HepG2 (cell line): Measurements from ENCODE around the gene UTP3. TPM values are rescaled to one million over a fixed set of nuclear protein-coding genes. Genes with fewer than 3 reads are reported as not detected.

Experiments used
- AHDC1 ChIP-seq: sonication (generic); formaldehyde crosslinking; IDR thresholded peaks from 2 replicates; pipeline ENCODE4 v1.5.1; 2020; ENCODE audit warnings: mild to moderate bottlenecking, missing genetic modification reagents, borderline replicate concordance
- HMGA1 ChIP-seq: sonication (generic); formaldehyde crosslinking; conservative IDR thresholded peaks from 2 replicates; pipeline ENCODE4 v1.4.0; 2020; ENCODE audit warnings: missing genetic modification reagents
- MXD4 ChIP-seq: IDR thresholded peaks from 2 replicates; pipeline ENCODE4 v1.6.1; 2016; ENCODE audit warnings: mild to moderate bottlenecking, missing biosample characterization, missing genetic modification reagents
- SKIL ChIP-seq: sonication (generic); formaldehyde crosslinking; IDR thresholded peaks from 2 replicates; pipeline ENCODE4 v1.8.0; 2022; ENCODE audit warnings: missing genetic modification reagents, mild to moderate bottlenecking, moderate library complexity, borderline replicate concordance
- SOX6 ChIP-seq, 2 experiments: fragments of 450-650 bp in 1 of 2; sonication (generic) in 1 of 2; formaldehyde crosslinking in 1 of 2; IDR thresholded peaks; 2 replicates each; pipeline versions ENCODE4 v1.4.0 to v1.6.1; 2017 to 2020; ENCODE audit warnings: antibody characterized with exemption in 1 of 2, mild to moderate bottlenecking in 1 of 2, missing genetic modification reagents in 1 of 2
- SP140L ChIP-seq: sonication (generic); formaldehyde crosslinking; IDR thresholded peaks from 2 replicates; pipeline ENCODE4 v1.4.0; 2020; ENCODE audit warnings: missing genetic modification reagents, borderline replicate concordance
- SRSF4 ChIP-seq: fragments of 200-400 bp; formaldehyde crosslinking; IDR thresholded peaks from one replicate; pipeline ENCODE4 v1.6.1; 2018; ENCODE audit warnings: mild to moderate bottlenecking, low read depth, low read length, moderate library complexity; ENCODE audit not compliant: poor library complexity, severe bottlenecking
- SRY ChIP-seq: sonication (generic); formaldehyde crosslinking; IDR thresholded peaks from 2 replicates; pipeline ENCODE4 v1.8.0; 2022; ENCODE audit warnings: mild to moderate bottlenecking, missing genetic modification reagents
- ZBTB2 ChIP-seq: sonication (generic); formaldehyde crosslinking; IDR thresholded peaks from 2 replicates; pipeline ENCODE4 v1.8.0; 2022; ENCODE audit warnings: low read depth, missing genetic modification reagents
- ZNF12 ChIP-seq: sonication (generic); formaldehyde crosslinking; IDR thresholded peaks from 2 replicates; pipeline ENCODE4 v1.5.0; 2020; ENCODE audit warnings: missing genetic modification reagents
- ZNF121 ChIP-seq: sonication (generic); formaldehyde crosslinking; IDR thresholded peaks from 2 replicates; pipeline ENCODE4 v1.5.0; 2020; ENCODE audit warnings: mild to moderate bottlenecking, missing genetic modification reagents
- ZNF142 ChIP-seq: sonication (generic); formaldehyde crosslinking; IDR thresholded peaks from 2 replicates; pipeline ENCODE4 v1.4.0; 2020; ENCODE audit warnings: missing genetic modification reagents
- ZNF232 ChIP-seq: sonication (generic); formaldehyde crosslinking; IDR thresholded peaks from 2 replicates; pipeline ENCODE4 v1.4.0; 2020; ENCODE audit warnings: missing genetic modification reagents, borderline replicate concordance
- polyA plus RNA-seq, 8 experiments: library from polyadenylated mRNA; depleted of rRNA in 3 of 8; stranded (reverse) in 7 of 8; unstranded in 1 of 8; fragments of >200 nt; fragmentation: Illumina TruSeq in 4 of 8; extraction: Trizol in 4 of 8; gene quantifications; 2 replicates each; pipeline versions ENCODE4 v1.2.1 to v1.2.3, GENCODE V29; 2011 to 2016; ENCODE audit warnings: low read depth in 4 of 8, missing spikeins in 1 of 8, mixed read lengths in 1 of 8; ENCODE audit not compliant: insufficient read depth in 1 of 8
- total RNA-seq, 5 experiments: library from RNA; depleted of rRNA; stranded (reverse); fragments of >200 nt; fragmentation: Illumina TruSeq; extraction: Trizol; gene quantifications; 2 replicates each; pipeline ENCODE4 v1.2.3, GENCODE V29; 2016; ENCODE audit warnings: low read depth in 1 of 5

The UTP3 gene
- total and polyA plus RNA-seq, 2 of the 13 experiments (the other 11 are each of a cell fraction or from before 2014, with no cell fraction given) = 6.9 to 19.5 TPM

GRCh38 chr4:70704215-70704930 is 16.0 kb downstream of the UTP3 start (continued):
- TF ChIP-seq ZNF142 (CRISPR knock-in tag) (no peak), SKIL (CRISPR knock-in tag) (no peak), ZNF232 (CRISPR knock-in tag) (no peak), MXD4 (CRISPR knock-in tag) (no peak), ZNF12 (CRISPR knock-in tag) (no peak), SOX6 (IDR thresholded peaks at IDR 0.05) (no peak), SOX6 (CRISPR knock-in tag; IDR thresholded peaks at IDR 0.05) (peak; percentile 25; the same call in 1 of the 2 replicates), ZNF121 (no peak), SP140L (CRISPR knock-in tag) (no peak), HMGA1 (CRISPR knock-in tag) (no peak), ZBTB2 (CRISPR knock-in tag) (peak; percentile 81), SRY (CRISPR knock-in tag) (no peak), AHDC1 (CRISPR knock-in tag) (0 out of 2 replicates have a peak, but pooled peaks have one; percentile 23), SRSF4 (no peak)
